Raji (cell line): Measurements from ENCODE around the gene RNPC3.
"Not testable (repeated sequence)": the region's sequence is repeated elsewhere in the genome, so short reads cannot be mapped to it uniquely, and the experiment has no call there.

Experiments
- POLR2A ChIP-seq: IDR thresholded peaks from 2 replicates; pipeline ENCODE4 v1.6.1; 2011; ENCODE audit warnings: low read depth, low read length, control low read depth; ENCODE audit not compliant: insufficient read depth

The RNPC3 gene

DNA sequence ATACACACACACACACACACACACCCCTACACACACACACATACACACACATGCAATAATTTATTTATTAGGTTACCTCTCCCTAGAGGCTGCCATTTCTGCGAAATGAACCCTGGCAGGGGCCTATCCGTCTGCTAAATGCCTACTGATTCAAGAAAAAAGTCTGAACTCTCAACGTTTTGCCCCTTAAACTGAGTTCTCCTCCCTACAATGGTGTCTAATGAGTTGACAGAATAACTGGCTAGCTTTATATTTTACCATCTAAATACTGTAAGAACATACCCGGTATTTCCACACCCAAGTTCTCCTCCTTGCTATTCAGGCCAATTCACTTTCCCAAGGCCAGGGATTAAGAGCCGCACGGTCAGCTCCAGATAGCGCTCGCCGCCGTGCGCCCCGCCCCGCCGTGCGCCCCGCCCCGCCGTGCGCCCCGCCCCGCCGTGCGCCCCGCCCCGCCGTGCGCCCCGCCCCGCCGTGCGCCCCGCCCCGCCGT lies 339 bp upstream of the RNPC3 start:
- TF ChIP-seq POLR2A = no peak; the same call in none of the 2 replicates

DNA sequence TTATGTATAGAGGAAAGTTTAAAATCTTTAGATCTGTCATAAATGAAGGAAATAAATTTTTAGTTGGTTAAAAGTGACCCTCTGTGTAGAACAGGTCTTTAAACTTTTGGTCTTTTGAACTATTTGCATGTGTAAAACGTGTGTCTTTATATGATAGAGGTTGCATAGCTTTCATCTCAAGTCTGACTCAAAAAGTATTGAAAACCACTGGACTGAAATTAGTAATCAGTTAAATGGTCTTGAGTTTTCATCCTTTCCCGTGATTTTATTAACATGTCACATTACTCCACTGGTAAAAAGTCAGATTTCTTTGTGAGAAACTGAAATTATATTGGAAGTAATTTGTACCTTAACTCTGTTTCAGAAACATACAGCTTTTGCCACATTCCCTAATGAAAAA lies 1.8 kb downstream of the RNPC3 start:
- TF ChIP-seq POLR2A = no peak

GRCh38 chr1:103529746-103530145 lies 4.2 kb downstream of the RNPC3 start:
- TF ChIP-seq POLR2A = no peak

GRCh38 chr1:103538226-103538625 lies 12.7 kb downstream of the RNPC3 start:
- TF ChIP-seq POLR2A = no peak

GRCh38 chr1:103541431-103541830 lies 15.9 kb downstream of the RNPC3 start:
- no peak for TF ChIP-seq POLR2A

DNA sequence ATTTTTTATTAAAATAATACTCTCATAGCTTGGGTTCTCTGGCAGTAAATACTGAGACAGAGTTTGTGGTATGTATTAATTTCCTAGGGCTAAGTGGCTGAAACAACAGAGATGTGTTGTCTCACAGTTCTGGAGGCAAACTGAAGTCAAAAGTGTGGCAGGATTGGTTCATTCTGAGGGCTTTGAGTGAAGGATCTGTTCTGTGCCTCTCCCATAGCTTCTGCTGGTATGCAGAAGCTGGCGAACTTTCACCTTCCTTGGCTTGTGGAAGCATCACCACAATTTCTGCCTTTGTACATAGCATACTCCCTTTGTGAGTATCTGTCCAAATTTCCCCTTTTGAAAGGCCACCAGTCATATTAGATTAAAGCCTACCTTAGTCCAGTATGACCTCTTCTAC lies 21.0 kb downstream of the RNPC3 start:
- TF ChIP-seq POLR2A = no peak

- no peak for TF ChIP-seq POLR2A
Measured at GRCh38 chr1:103547840-103548239, 22.3 kb downstream of the RNPC3 start.

DNA sequence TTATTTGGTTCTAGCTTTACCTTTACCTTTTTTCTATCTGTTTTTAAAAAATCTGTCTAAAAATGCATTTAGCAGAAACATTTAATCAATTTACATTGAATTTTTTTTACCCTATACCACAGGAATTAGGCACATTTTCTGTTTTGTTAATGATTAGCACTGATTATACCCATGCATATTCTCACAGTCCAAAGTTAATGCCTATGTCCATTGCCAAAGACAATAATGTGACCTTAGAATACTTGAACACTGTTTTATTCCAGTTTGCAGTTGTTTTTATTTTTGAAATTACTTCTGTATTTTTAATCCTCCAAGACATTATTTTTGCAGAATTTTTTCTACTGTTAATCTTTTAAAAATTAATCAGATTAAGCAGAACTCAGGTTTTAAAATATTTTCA lies 34.9 kb downstream of the RNPC3 start:
- TF ChIP-seq POLR2A = no peak

- TF ChIP-seq POLR2A = no peak
Measured at GRCh38 chr1:103561643-103562395, 36.3 kb downstream of the RNPC3 start.

GRCh38 chr1:103563056-103563455 lies 37.6 kb downstream of the RNPC3 start:
- no peak for TF ChIP-seq POLR2A

DNA sequence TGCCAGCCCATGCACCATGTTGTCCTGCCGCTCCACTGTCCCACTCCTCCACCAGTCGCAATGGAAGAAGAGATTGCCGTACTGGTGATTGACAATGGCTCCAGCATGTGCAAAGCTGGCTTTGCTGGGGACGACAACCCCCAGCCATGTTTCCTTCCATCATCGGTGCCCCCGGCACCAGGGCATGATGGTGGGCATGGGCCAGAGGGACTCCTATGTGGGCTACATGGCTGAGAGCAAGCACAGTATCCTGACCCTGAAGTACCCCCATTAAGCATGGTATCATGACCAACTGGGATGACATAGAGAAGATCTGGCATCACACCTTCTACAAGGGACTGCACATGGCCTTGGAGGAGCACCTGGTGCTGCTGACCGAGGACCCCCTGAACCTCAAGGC lies 44.0 kb downstream of the RNPC3 start:
- no peak for TF ChIP-seq POLR2A

DNA sequence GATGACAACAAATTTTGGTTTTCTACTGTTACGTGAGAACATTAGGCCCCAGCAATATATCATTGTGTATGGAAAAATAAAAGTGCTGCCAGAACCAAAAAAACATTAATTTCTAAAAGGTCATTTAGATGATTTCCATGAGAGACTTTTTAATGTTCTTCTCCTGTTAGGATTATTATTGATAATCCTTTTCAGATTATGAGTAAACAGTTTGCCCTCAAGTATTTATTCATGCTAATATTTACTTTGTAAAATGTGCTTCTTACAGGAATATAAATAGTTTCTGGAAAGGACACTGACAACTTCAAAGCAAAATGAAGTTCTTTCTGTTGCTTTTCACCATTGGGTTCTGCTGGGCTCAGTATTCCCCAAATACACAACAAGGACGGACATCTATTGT lies 45.8 kb downstream of the RNPC3 start, which contains the start of gene AMY2B:
Gene AMY2B, plus strand, starts transcription at position 301 of the 400 bp plus-strand sequence. Its CDS starts 14 bp downstream, at position 315.
- TF ChIP-seq POLR2A = not testable (repeated sequence)

GRCh38 chr1:103576065-103576464 lies 50.6 kb downstream of the RNPC3 start:
- no peak for TF ChIP-seq POLR2A

DNA sequence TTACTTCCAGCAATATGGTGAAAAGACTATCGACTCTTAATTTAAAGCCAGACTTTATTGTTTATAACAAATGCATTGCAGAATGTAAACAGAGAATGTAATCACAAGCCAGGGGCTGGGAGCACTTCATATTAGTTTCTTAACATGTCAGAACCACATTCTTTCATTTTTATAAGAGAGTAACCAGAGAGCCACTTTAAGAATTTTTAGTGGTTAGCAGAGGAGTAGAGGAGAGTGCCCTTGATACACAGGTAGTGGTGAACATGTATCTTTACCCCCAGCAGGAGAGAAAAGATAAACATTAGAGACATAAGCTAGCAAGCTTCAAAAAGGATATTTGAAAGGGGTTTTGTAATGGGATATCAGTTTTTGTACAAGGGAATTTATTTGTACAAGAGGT lies 57.0 kb downstream of the RNPC3 start:
- TF ChIP-seq POLR2A = no peak

DNA sequence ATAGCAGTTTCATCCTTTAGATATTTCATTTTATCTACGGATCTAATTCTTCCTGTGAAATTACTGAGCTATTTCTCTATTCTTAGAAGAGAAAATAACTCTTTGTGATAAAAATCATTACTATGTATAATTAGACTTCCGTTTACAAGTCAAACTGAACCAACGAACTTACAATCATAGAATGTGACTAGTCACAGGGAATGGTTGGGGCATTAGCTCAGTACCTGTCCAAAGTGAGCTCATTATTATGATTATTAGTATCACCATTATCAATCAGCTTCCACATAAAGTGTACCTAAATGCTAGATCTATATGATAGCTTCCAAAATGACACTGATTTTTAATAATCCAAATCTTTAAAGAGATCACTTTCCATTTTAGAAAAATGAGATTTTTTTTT lies 58.4 kb downstream of the RNPC3 start:
- no peak for TF ChIP-seq POLR2A

DNA sequence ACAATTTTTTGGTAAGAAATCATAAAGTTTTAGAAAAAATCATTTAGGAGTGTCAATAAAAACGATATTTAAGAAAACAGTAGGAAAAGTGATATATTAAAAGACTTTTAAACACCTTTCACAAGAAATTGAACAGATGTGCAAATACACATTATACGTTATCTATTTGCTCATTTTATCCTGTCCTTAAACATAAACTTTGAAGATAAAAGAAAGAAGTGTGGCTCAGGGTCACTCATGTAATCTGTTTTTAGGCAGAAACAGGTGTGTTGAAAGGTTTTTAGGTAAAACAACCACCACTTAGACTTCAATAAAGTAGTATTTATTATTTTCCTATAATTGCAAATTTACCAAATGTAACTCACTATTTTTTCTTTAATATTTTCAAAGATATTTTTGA lies 59.0 kb downstream of the RNPC3 start:
- TF ChIP-seq POLR2A = no peak
